Lower leg skin (tissue), 3 donors: Measurements from ENCODE around the gene SRRT.

Experiments used
- POLR2A ChIP-seq, 2 donors: fragments of 450-650 bp; IDR thresholded peaks; one replicate each; pipeline ENCODE4 v1.6.1; 2016 to 2017; ENCODE audit warnings: antibody characterized with exemption in 2 of 2, mild to moderate bottlenecking in 1 of 2, moderate library complexity in 1 of 2
- TF ChIP-seq, protein P1 (sequence below), 3 donors: fragments of 450-650 bp; IDR thresholded peaks; one replicate each; pipeline ENCODE4 v1.5.1; 2016; ENCODE audit warnings: antibody characterized with exemption in 3 of 3, mild to moderate bottlenecking in 3 of 3, moderate library complexity in 2 of 3

DNA sequence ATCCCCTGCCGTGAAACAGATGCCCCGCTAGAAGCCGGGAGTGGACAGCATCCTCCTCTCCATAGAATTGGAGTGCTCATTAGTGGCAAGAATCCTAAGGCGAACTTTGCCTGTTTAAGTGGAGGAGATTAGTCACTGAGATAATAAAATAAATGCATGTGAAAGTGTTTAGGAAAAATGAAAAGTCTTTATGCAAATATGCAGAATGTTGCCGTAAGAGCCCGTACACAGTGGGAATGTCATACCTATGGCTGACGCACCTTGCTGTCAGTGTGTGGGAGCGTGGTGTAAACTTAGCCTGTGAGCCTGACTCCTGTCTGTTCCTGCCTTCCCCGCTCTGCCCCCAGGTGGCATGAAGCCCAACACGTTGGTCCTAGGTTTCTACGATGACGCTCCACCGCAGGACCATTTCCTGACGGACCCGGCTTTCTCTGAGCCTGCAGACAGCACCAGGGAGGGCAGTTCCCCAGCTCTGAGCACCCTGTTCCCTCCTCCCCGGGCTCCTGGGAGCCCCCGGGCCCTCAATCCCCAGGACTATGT is 9.5 kb upstream of the SRRT start:
- TF ChIP-seq, protein P1, sequence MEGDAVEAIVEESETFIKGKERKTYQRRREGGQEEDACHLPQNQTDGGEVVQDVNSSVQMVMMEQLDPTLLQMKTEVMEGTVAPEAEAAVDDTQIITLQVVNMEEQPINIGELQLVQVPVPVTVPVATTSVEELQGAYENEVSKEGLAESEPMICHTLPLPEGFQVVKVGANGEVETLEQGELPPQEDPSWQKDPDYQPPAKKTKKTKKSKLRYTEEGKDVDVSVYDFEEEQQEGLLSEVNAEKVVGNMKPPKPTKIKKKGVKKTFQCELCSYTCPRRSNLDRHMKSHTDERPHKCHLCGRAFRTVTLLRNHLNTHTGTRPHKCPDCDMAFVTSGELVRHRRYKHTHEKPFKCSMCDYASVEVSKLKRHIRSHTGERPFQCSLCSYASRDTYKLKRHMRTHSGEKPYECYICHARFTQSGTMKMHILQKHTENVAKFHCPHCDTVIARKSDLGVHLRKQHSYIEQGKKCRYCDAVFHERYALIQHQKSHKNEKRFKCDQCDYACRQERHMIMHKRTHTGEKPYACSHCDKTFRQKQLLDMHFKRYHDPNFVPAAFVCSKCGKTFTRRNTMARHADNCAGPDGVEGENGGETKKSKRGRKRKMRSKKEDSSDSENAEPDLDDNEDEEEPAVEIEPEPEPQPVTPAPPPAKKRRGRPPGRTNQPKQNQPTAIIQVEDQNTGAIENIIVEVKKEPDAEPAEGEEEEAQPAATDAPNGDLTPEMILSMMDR (IDR thresholded peaks at IDR 0.05): no peak
- TF ChIP-seq POLR2A (IDR thresholded peaks at IDR 0.05): no peak
